ACC112 (cell line): Measurements from ENCODE around the gene TRRAP.

ENCODE experiments used
- H2AFZ ChIP-seq: fragments of 200-600 bp; sonication (generic); one replicate; pipeline ENCODE4 v1.6.0; 2017; ENCODE audit warnings: antibody characterized with exemption, low read length; ENCODE audit not compliant: unreplicated experiment
- H3K27ac ChIP-seq: fragments of 200-600 bp; sonication (generic); 2 replicates; pipeline ENCODE4 v1.5.1; 2014; ENCODE audit warnings: low read depth, mild to moderate bottlenecking, antibody characterized with exemption, low read length, moderate library complexity
- H3K27me3 ChIP-seq: fragments of 200-600 bp; sonication (generic); 2 replicates; pipeline ENCODE4 v1.6.1; 2014; ENCODE audit warnings: mild to moderate bottlenecking, antibody characterized with exemption, low read length, moderate library complexity, mixed read lengths; ENCODE audit not compliant: insufficient read depth
- H3K36me3 ChIP-seq: fragments of 200-600 bp; sonication (generic); 2 replicates; pipeline ENCODE4 v1.6.1; 2016; ENCODE audit warnings: mild to moderate bottlenecking, antibody characterized with exemption, low read length, moderate library complexity, mixed read lengths; ENCODE audit not compliant: insufficient read depth
- H3K4me1 ChIP-seq: fragments of 200-600 bp; sonication (generic); one replicate; pipeline ENCODE4 v1.6.1; 2016; ENCODE audit warnings: low read length, mixed read lengths; ENCODE audit not compliant: insufficient read depth, unreplicated experiment, control insufficient read depth
- H3K4me3 ChIP-seq: fragments of 200-600 bp; sonication (generic); 2 replicates; pipeline ENCODE4 v1.5.1; 2014; ENCODE audit warnings: mild to moderate bottlenecking, low read depth, low read length
- H3K79me2 ChIP-seq: fragments of 200-600 bp; sonication (generic); one replicate; pipeline ENCODE4 v1.6.0; 2016; ENCODE audit warnings: low read length; ENCODE audit not compliant: control insufficient read depth, unreplicated experiment, insufficient read depth

The TRRAP gene

GRCh38 chr7:99003419-99003818 lies 125.1 kb downstream of the TRRAP start:
- H2AFZ ChIP-seq, result no peak overlapping the region
- no peaks in the 10 kb centered on the region for H3K27me3 ChIP-seq
- no peak overlapping the region for H3K27ac ChIP-seq
- H3K4me1 ChIP-seq, result no peaks in the 10 kb centered on the region
- no peaks in the 10 kb centered on the region for H3K79me2 ChIP-seq
- H3K4me3 ChIP-seq, result no peak overlapping the region
- peaks cover 10% of the 10 kb centered on the region; the same call in 1 of the 2 replicates for H3K36me3 ChIP-seq

- Histone ChIP-seq H3K27ac (no peak overlapping the region), H2AFZ (no peak overlapping the region), H3K4me3 (no peak overlapping the region), H3K4me1 (no peaks in the 10 kb centered on the region), H3K27me3 (no peaks in the 10 kb centered on the region), H3K79me2 (no peaks in the 10 kb centered on the region), H3K36me3 (peaks cover 12% of the 10 kb centered on the region; the same call in 1 of the 2 replicates)
Observed at GRCh38 chr7:99004216-99004615, 125.9 kb downstream of the TRRAP start.

- Histone ChIP-seq H3K79me2 (no peaks in the 10 kb centered on the region), H3K36me3 (peaks cover 12% of the 10 kb centered on the region; the same call in 1 of the 2 replicates), H3K4me1 (no peaks in the 10 kb centered on the region), H3K4me3 (no peak overlapping the region), H3K27ac (no peak overlapping the region), H3K27me3 (no peaks in the 10 kb centered on the region), H2AFZ (no peak overlapping the region)
Observed at GRCh38 chr7:99004781-99005500, 126.6 kb downstream of the TRRAP start.

- no peaks in the 10 kb centered on the region for H3K79me2 ChIP-seq
- H3K36me3 ChIP-seq, result peaks cover 18% of the 10 kb centered on the region; the same call in 1 of the 2 replicates
- no peak overlapping the region for H3K27ac ChIP-seq
- no peak overlapping the region for H3K4me3 ChIP-seq
- H2AFZ ChIP-seq, result no peak overlapping the region
- H3K27me3 ChIP-seq, result no peaks in the 10 kb centered on the region
- H3K4me1 ChIP-seq, result no peaks in the 10 kb centered on the region
Observed at GRCh38 chr7:99005776-99006175, 127.4 kb downstream of the TRRAP start.

GRCh38 chr7:99006739-99007424 lies 128.6 kb downstream of the TRRAP start:
- H3K36me3 ChIP-seq, result peaks cover 29% of the 10 kb centered on the region; the same call in 1 of the 2 replicates
- H2AFZ ChIP-seq, result no peak overlapping the region
- no peak overlapping the region for H3K27ac ChIP-seq
- no peaks in the 10 kb centered on the region for H3K4me1 ChIP-seq
- H3K79me2 ChIP-seq, result no peaks in the 10 kb centered on the region
- H3K4me3 ChIP-seq, result no peak overlapping the region
- no peaks in the 10 kb centered on the region for H3K27me3 ChIP-seq

- H3K4me3 ChIP-seq, result no peak overlapping the region
- H3K4me1 ChIP-seq, result no peaks in the 10 kb centered on the region
- H3K27me3 ChIP-seq, result no peaks in the 10 kb centered on the region
- H2AFZ ChIP-seq, result no peak overlapping the region
- H3K79me2 ChIP-seq, result no peaks in the 10 kb centered on the region
- H3K27ac ChIP-seq, result no peak overlapping the region
- peaks cover 40% of the 10 kb centered on the region for H3K36me3 ChIP-seq
Observed at GRCh38 chr7:99008181-99008631, 129.9 kb downstream of the TRRAP start.

- Histone ChIP-seq H3K4me1 (no peaks in the 10 kb centered on the region), H3K36me3 (peaks cover 47% of the 10 kb centered on the region), H2AFZ (no peak overlapping the region), H3K27ac (no peak overlapping the region), H3K79me2 (no peaks in the 10 kb centered on the region), H3K4me3 (no peak overlapping the region), H3K27me3 (no peaks in the 10 kb centered on the region)
Observed at GRCh38 chr7:99008921-99009530, 130.7 kb downstream of the TRRAP start.

GRCh38 chr7:99010281-99010680 lies 131.9 kb downstream of the TRRAP start:
- H3K4me1 ChIP-seq, result no peaks in the 10 kb centered on the region
- no peak overlapping the region for H2AFZ ChIP-seq
- no peaks in the 10 kb centered on the region for H3K79me2 ChIP-seq
- H3K36me3 ChIP-seq, result peaks cover 46% of the 10 kb centered on the region
- H3K27me3 ChIP-seq, result no peaks in the 10 kb centered on the region
- no peak overlapping the region for H3K4me3 ChIP-seq
- H3K27ac ChIP-seq, result no peak overlapping the region

- no peaks in the 10 kb centered on the region for H3K79me2 ChIP-seq
- H3K36me3 ChIP-seq, result peaks cover 51% of the 10 kb centered on the region
- no peak overlapping the region for H2AFZ ChIP-seq
- no peak overlapping the region for H3K4me3 ChIP-seq
- H3K27ac ChIP-seq, result no peak overlapping the region
- no peaks in the 10 kb centered on the region for H3K27me3 ChIP-seq
- no peaks in the 10 kb centered on the region for H3K4me1 ChIP-seq
Observed at GRCh38 chr7:99011341-99011705, 133.0 kb downstream of the TRRAP start.

- Histone ChIP-seq H2AFZ (no peak overlapping the region), H3K36me3 (peaks cover 54% of the 10 kb centered on the region), H3K79me2 (no peaks in the 10 kb centered on the region), H3K27me3 (no peaks in the 10 kb centered on the region), H3K4me3 (no peak overlapping the region), H3K27ac (no peak overlapping the region), H3K4me1 (no peaks in the 10 kb centered on the region)
Observed at GRCh38 chr7:99011706-99012404, 133.5 kb downstream of the TRRAP start.
